Stimulated activated CD8-positive, alpha-beta memory T cell treated with anti-CD3 and anti-CD28 coated beads, Interleukin-7, amount 100 ng/mL, for 4 hours (primary cell): ENCODE results near the gene SEMG1.

Source experiments
- DNase-seq, 2 donors: peaks; one replicate each; pipeline ENCODE4 v3.0.0-alpha.2; 2020; ENCODE audit warnings: low read depth in 2 of 2

The SEMG1 gene, protein sequence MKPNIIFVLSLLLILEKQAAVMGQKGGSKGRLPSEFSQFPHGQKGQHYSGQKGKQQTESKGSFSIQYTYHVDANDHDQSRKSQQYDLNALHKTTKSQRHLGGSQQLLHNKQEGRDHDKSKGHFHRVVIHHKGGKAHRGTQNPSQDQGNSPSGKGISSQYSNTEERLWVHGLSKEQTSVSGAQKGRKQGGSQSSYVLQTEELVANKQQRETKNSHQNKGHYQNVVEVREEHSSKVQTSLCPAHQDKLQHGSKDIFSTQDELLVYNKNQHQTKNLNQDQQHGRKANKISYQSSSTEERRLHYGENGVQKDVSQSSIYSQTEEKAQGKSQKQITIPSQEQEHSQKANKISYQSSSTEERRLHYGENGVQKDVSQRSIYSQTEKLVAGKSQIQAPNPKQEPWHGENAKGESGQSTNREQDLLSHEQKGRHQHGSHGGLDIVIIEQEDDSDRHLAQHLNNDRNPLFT

DNA sequence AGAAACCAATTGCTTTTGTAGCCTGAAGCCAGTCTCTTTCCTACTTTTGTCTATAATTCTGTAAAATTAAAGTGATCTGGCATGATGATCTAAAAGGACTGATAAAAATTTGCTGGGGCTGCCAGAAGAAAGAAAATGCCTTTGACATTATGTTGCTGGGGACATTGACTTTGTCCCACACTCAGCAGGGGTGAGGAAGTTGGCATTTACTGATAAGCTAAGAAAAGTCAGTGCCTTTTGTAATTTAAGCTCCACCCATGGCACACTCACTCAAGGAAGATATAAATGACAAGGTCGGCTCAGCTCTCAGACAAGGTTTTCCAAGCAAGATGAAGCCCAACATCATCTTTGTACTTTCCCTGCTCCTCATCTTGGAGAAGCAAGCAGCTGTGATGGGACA is at the start of gene SEMG1:
SEMG1 (plus strand) TSS at position 309 of the 400 bp plus-strand sequence; CDS start at position 330, 21 bp downstream.
- no peak for DNase-seq

DNA sequence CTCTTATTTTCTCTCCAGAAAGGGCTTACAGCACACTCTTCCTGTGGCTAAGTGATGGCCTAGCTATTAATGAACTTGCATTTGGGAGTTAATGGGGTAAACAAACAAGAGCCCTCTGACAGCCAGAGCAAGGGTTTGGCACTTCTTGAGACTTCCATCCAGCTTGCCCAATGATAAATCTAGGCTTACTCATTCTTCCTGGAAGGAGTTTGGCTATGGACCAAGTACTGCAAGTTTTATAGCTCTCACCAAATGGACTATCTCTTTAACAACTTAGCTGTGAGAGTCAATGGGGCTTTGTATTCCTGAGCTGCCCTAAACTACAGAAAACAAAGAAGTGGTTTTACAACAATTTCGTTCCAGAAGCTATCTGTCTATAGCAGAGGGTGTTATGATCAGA is 48.9 kb upstream of the SEMG1 start:
- DNase-seq, result no peak

DNA sequence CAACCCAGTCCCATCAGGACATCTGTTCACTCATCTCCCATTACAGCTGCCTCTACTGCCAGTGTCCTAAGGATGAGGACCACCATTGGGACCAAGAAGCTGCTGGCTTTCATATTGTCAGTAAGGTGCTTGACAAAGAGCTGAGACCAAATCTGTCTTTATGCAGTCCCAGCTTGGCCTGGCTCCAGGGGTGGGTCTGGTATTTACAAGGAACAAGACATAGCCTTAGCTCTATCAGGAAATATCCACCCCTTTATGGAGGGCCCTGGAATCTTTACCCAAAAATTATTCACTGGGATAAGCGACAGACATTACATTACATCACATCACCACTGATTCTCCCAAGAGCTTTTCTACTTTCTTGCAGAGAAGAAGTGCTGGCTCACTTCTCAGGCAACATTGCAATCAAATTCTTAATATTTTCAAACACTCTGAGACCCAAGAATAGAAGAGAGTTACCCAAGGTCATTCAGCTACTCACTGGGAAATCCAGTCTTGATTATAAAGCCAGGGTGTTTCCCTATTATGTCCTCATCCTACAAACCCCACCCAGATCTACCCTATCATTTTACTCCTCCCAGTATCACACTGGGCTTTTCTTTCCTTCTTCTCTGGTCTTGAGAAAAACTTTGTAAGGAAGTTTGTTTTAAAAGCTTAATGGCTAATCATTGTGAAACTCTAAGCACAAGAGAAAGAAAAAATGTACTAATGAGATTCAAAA is 43.6 kb upstream of the SEMG1 start:
- DNase-seq, result no peak

DNA sequence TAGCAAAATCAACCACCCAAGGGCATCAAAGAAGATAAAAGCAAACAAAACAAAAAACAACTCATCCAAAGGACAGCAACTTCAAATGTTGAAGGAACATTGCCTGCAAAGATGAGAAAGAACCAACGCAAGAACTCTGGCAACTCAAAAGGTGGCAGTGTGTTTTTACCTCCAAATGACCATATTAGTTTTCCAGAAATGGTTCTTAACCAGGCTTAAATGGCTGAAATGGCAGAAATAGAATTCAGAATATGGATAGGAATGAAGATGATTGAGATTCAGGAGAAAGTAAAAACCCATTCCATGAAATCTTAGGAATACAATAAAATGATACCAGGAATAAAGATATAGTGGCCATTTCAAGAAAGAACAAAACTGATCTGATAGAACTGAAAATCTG is 41.9 kb upstream of the SEMG1 start:
- no peak for DNase-seq

DNA sequence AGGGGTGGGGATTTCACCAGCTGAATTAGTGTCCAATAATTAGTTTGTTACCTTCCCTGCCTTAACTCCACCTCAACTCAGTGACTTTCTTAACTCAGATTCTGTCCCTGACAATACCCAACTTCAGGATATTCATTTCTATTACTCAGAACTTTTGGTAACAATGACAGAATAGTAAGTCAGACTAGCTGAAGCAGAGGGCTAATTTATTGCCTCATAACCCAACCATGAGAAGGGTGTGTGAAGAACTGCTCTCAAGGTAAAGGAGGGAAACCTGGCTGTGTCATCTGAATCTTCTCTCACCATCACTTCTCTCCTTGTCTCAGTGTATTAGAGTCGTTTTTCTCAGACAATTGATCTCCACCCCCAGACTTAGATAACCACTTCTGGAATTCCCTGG is 33.3 kb upstream of the SEMG1 start:
- no peak for DNase-seq

DNA sequence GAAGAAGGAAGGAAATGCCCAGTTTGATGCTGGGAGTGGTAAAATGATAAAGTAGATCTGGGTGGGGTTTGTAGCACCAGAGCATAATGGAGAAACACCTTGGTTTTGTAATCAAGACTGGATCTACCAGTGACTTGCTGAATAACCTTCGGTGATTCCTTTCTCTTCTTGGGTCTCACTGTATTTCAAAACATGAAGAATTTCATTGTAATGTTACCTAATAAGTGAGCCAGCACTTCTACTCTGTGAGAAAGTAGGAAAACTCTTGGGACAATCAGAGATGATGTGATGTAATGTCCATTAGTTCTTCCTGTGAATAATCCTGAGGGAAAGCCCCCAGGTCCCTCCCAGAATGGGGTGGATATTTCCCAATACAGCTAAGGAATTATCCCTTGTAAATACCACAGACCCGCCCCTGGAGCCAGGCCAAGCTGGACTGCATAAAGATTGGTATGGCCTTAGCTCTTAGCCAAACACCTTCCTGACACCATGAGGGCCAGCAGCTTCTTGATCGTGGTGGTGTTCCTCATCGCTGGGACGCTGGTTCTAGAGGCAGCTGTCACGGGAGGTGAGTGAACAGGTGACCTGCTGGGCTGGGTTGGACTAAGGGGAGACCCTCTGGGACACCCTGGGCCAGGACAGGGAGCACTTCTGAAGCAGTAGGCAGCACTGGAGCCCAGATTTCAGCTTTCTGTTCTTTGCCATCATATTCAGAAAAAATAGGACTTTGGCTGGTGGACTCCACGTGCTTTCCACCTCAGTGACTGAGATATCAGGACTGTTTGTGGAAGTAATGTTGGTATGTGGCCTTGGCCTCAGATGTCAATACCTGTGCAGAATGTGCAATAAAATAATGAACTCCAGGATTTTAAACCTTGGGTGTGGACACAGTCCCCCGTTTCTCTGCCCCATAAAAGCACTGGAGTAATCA is 32.1 kb upstream of the SEMG1 start, which contains the start of gene PI3:
PI3 (plus strand) TSS at position 469 of the 931 bp plus-strand sequence; CDS start at position 490, 21 bp downstream.
- DNase-seq, result no peak

DNA sequence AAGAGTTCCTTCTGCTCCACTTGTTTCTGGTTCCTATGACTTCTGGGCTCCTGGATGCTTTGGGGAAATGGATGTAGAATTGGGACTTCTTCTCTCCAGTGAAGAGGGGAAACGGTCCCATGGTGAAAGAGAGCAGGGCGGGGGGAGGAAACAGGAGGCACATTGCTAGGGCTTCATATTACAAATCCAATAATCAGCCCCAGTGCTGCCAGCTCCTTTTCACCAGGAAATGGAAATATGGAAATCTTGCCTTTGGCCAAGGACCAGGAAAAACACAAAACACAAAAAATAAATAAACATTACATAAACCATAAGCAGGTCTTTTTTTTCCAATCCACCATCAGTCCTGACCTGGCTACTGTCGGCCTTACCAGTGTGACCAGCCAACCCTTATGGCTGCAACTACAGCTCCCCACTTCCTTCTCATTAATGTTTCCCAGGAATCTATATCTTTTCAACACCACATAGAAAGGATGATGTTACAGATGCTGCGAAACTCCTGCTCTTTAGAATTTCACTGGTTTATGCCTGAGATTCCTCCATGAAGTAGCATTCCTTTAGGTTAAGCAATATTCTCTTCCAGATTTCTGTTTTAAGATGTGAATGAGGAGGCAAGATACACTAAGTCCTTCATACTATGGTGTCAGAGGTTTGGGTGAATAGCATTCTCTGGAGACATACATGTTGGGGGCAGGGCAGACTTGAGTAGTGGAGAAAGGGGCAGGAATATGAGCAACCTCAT is 30.1 kb upstream of the SEMG1 start:
- DNase-seq, result no peak

DNA sequence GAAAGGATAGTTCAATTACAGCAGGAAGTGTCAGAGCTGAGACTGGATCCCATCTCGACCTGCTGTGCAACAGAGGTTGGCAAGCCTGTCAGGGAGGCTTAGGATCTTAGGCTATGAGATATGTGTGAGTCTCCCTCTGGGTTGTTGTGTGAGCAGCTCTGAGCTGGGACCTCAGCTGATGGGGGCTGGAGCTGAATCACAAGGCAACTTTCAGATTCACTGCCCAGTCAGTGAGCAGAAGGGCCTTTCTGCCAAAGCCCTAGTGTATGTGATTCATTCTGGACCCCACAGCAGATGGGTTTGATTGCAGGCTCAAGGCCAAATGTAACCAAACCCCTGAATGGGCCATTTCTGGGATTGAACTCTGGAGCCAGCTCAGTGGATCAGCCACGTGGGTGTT is 27.7 kb upstream of the SEMG1 start:
- no peak for DNase-seq

DNA sequence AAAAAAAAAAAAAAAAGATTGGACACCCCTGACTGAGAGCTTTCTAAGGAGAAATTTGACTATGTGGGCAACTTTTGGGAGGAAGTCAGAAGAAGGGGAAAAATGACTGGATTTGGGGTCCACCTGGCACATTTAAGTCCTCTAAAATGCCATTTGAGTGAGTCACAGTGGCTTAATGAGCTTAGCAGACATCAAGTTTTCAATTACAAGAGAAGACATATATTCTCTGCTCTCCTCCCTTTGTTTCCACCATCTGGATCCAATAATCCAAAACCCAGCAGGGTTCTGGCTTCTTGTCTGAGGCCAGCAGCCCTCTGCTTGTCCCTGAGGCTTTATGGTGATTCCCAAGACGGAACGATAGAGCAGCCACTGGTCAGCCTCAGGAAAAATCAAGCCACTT is 25.2 kb upstream of the SEMG1 start:
- DNase-seq, result no peak

DNA sequence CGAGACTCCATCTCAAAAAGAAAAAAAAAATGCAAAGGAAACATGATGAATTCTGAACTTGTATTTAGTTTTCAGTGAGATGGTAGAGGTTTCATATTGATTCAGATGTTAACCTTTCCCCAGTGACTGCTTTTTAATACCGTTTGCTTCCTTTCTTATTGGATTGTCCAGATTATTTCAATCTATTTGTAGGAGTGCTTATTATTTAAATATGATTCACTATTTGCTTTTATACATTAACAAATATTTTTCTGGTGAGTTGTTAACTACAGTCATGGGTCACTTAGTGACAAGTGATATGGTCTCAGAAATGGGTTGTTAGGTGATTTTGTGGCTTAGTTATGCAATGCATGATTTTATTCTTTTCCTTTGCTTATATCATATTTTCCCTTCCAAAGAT is 23.7 kb upstream of the SEMG1 start:
- DNase-seq, result no peak

DNA sequence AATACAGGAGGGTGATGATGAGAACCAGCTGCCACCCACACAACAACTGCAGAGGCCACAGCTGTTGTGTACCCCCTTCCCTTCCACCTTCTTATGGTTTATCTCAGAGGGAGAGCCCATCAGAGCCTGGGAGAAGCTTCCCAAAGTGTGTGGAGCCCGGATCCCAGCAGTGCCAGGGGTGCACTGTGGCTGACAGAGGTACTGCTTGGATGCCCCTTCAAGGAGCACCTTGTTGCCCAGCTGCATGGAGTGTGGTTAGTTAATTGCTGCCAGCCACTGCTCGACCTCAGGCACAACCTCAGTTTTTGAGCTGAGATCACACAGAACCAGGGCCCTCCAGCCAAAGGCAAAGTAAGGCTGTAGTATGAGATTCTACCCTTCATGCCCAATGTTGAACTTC is 19.1 kb upstream of the SEMG1 start:
- DNase-seq, result no peak

DNA sequence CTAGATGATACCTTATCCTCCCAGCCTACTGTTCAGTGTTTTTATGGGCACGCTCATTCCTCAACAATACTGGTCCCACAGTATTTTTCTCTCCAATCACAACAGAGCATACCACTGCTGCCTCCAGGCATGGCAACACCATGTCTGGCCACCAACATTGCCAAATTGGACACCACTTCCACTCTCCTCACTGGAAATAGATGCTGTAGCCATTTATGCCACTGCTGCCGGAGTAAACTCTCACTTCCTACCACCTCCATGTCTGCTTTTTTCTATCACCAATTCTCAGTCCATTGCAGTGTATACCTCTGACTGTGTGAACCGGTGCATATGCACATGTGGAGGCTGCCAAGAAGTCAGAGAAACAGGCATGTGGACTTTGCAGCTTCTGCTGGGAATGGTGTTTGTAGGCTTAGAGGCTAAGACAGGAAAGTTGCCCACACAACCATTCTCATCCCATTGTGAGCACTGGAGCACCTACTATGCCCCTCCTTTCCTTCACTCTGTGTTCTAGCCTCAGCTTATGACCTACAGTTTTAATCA is 17.7 kb upstream of the SEMG1 start:
- DNase-seq, result no peak

DNA sequence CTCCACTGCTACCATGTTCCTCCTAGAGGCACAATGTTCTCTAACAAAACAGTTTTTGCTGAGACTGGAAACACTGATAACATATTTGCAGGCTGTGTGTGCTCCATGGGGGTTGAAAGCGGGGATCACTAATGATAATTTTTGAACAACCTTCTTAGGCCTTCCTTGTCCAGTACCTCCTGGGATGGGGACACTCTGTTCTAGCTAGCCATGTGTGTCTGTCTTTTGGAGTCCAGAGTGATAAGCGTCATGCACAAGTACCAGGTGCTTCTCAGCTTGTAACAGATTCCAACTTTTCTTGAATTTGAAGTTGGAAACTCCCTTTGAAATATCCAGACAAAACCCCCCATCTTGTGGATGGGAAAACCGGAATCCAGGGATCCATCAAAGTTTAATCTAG is 17.0 kb upstream of the SEMG1 start:
- DNase-seq, result no peak

DNA sequence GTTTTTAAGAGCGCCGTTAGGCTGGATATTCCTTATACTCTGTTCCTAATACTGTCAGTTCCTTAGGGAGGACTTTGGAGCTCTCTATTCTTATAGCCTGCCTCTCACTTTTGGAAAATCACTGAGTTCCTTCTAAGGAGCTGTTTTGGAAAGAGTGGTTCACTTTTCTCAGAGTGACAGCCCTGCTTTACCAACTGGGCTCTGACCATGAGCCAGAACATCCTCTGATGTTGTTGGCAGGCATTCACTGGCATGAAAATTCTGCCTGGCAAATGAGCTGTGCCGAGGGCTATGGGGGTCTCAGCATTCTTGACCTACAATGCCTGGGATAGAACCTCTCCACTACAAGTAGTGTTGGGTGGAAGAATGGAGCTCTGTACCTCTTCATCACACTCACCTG is 14.9 kb upstream of the SEMG1 start:
- DNase-seq, result no peak

DNA sequence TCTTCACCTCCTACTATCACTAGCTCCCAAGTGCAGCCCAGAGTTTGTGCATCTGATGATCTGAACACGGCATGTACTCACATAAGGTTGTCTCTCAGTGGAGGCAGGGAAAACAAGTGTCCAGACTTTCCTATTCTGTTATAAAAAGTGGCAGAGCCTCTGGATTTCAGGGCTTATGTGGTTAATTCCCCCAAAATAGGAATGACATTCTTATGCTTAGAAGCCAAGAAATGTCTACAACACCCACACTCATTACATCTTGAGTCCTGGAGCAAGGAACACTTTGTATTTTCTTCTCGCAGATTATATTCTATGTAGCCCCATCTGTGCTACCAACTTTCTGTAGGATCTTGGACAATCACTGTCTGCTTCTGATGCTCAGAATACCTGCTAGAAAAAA is 13.5 kb upstream of the SEMG1 start:
- DNase-seq, result no peak

DNA sequence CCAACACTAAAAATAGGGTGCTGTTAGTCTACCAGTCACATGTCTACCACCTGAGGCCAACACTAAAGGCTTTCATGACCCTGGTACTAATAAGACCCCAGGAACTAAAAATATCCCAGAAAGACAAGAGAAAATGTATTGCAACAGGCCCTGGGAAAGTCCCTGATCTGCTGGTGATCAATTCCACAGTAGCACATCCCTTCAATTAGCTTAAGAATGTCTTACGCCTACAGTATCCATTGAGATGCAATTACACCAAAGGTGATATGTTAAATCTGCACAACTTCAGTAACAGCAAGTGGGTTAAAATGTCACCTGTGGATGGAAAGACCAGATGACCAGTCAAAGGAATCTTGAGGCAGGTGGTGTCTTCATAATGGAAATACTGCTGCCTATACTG is 3.1 kb downstream of the SEMG1 start:
- DNase-seq, result no peak

DNA sequence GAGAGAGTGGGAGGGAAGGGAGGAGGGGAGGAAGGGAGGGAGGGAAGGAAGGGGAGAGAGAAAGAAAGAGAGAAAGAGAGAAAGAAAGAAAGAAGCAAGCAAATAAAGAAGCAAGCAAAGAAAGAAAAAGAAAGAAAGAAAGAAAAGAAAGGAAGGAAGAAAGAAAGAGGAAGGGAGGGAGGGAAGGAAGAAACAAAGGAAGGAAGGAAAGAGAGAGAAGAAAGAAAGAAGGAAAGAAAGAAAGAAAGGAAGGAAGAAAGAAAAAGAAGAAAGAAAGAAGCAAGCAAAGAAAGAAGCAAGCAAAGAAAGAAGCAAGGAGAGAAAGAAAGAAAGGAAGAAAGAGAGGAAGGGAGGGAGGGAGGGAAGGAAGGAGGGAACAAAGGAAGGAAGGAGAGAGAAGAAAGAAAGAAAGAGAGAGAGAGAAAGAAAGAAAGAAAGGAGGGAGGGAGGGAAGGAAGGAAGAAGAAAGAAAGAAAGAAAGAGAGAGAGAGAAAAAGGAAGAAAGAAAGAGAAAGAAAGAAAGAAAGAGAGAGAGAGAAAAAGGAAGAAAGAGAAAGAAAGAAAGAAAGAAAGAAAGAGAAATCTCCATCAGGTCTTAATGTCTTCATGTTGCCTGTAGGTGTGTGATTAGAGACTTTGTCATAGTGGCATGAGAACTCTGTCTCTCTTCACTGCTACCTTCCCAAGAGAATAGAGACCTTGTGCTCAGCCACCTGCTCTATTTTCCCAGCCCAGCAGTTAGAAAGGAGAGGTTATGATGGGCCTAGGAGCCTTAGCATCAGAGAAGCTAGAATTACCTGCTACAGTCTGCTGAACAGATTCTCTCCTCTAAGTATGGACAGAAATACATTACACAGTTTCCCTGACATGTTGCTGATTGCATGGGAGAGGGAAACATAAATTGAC is 5.0 kb downstream of the SEMG1 start:
- no peak for DNase-seq

DNA sequence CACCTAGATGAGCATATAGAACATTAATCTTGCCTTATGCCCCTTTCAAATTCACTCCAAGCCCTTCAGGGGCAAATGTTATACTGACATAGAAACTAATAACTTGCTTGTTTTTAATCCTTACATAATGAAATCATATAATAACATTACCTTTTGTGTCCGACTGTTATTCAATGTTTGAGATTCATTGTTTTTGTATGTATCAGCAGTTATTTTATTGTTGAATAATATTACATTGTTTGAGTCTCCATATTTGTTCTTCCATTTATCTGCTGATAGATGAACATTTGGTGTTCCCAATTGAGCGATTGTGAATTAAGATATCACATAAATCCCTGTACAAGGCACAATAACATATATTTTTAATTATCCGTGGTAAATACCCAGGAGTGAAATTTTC is 6.0 kb downstream of the SEMG1 start:
- DNase-seq, result no peak

DNA sequence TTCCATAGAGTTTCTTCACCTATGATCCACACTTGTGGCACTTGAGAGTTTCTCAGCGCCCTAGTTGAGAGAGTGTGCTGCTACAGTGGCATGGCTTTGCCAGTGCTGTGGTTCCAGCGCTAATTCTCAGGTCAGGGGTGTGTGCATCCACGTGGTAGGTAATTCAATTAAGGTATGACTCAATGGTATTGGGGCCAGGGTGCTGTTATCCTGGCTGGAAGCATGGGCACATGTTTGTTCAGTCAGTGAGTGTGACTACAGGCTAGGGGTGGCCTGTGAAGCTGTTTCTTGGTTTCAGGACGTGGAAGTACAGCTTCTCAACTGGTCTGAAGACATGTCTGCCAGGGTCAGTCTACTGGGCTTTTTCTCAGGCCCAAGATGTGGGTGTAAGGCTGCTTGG is 11.3 kb downstream of the SEMG1 start:
- no peak for DNase-seq

DNA sequence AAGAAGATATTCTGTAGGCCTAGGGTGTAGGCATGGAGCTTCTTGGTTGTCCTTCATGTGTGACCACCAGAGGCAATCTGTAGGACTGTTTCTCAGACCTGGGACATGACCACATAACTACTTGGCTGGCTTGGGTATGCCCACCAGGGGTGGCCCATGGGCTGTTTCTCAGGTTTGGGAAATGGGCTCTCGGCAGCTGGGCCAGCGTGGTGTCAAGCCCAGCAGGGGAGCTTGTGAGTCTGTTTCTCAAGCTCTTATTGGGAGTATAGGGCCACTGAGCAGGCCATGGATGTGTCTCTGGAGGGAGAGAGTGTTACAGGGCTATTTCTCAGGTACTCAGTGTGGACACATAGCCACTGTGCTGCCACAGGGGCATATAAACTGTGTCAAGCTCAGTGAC is 11.8 kb downstream of the SEMG1 start:
- DNase-seq, result no peak
